Mucosa of stomach (tissue), 1 donor: ENCODE results near the gene DOCK11.

Experiments
- H3K27me3 ChIP-seq: one replicate; pipeline ENCODE4 v1.7.0; 2013; ENCODE audit warnings: mild to moderate bottlenecking, low read length; ENCODE audit not compliant: control insufficient read depth, insufficient read depth
- H3K36me3 ChIP-seq: one replicate; pipeline ENCODE4 v1.7.0; 2013; ENCODE audit warnings: low read length; ENCODE audit not compliant: control insufficient read depth, insufficient read depth
- H3K4me1 ChIP-seq: one replicate; pipeline ENCODE4 v1.7.0; 2013; ENCODE audit warnings: mild to moderate bottlenecking, low read length; ENCODE audit not compliant: control insufficient read depth, insufficient read depth
- H3K4me3 ChIP-seq: one replicate; pipeline ENCODE4 v1.7.0; 2013; ENCODE audit warnings: low read length
- H3K9ac ChIP-seq: one replicate; pipeline ENCODE4 v1.7.0; 2013; ENCODE audit warnings: mild to moderate bottlenecking, low read length, moderate library complexity
- H3K9me3 ChIP-seq: one replicate; pipeline ENCODE4 v1.7.0; 2013; ENCODE audit warnings: mild to moderate bottlenecking, low read length, moderate library complexity; ENCODE audit not compliant: control insufficient read depth
- donor health status: Pancreatic carcinoma.

Gene DOCK11

GRCh38 chrX:118504581-118504980 lies 9.0 kb downstream of the DOCK11 start:
- H3K9ac ChIP-seq: no peak overlapping the region
- no peaks in the 10 kb centered on the region for H3K4me1 ChIP-seq
- H3K4me3 ChIP-seq: no peak overlapping the region
- H3K36me3 ChIP-seq: no peaks in the 10 kb centered on the region
- no peaks in the 10 kb centered on the region for H3K9me3 ChIP-seq
- no peaks in the 10 kb centered on the region for H3K27me3 ChIP-seq

GRCh38 chrX:118506805-118507480 lies 11.3 kb downstream of the DOCK11 start:
- Histone ChIP-seq H3K4me3 (no peak overlapping the region), H3K36me3 (no peaks in the 10 kb centered on the region), H3K27me3 (no peaks in the 10 kb centered on the region), H3K4me1 (no peaks in the 10 kb centered on the region), H3K9ac (no peak overlapping the region), H3K9me3 (no peaks in the 10 kb centered on the region)

GRCh38 chrX:118507766-118508165 lies 12.2 kb downstream of the DOCK11 start:
- H3K36me3 ChIP-seq: no peaks in the 10 kb centered on the region
- no peak overlapping the region for H3K4me3 ChIP-seq
- no peaks in the 10 kb centered on the region for H3K9me3 ChIP-seq
- no peaks in the 10 kb centered on the region for H3K4me1 ChIP-seq
- no peaks in the 10 kb centered on the region for H3K27me3 ChIP-seq
- no peak overlapping the region for H3K9ac ChIP-seq

GRCh38 chrX:118508221-118508620 lies 12.6 kb downstream of the DOCK11 start:
- Histone ChIP-seq H3K9me3 (no peaks in the 10 kb centered on the region), H3K27me3 (no peaks in the 10 kb centered on the region), H3K9ac (no peak overlapping the region)

GRCh38 chrX:118508635-118509034 lies 13.0 kb downstream of the DOCK11 start:
- Histone ChIP-seq H3K36me3 (no peaks in the 10 kb centered on the region), H3K4me3 (no peak overlapping the region), H3K27me3 (no peaks in the 10 kb centered on the region), H3K9me3 (no peaks in the 10 kb centered on the region), H3K4me1 (no peaks in the 10 kb centered on the region), H3K9ac (no peak overlapping the region)

More at GRCh38 chrX:118508221-118508620, 12.6 kb downstream of the DOCK11 start:
- no peak overlapping the region for H3K4me3 ChIP-seq
- no peaks in the 10 kb centered on the region for H3K4me1 ChIP-seq
- H3K36me3 ChIP-seq: no peaks in the 10 kb centered on the region

GRCh38 chrX:118510111-118510510 lies 14.5 kb downstream of the DOCK11 start:
- Histone ChIP-seq H3K36me3 (no peaks in the 10 kb centered on the region), H3K4me1 (no peaks in the 10 kb centered on the region), H3K9me3 (no peaks in the 10 kb centered on the region), H3K4me3 (no peak overlapping the region), H3K9ac (no peak overlapping the region), H3K27me3 (no peaks in the 10 kb centered on the region)

GRCh38 chrX:118513120-118513898 lies 17.7 kb downstream of the DOCK11 start:
- Histone ChIP-seq H3K4me3 (no peak overlapping the region), H3K4me1 (no peaks in the 10 kb centered on the region), H3K36me3 (no peaks in the 10 kb centered on the region), H3K9me3 (no peaks in the 10 kb centered on the region), H3K27me3 (no peaks in the 10 kb centered on the region), H3K9ac (no peak overlapping the region)

GRCh38 chrX:118519411-118520215 lies 24.0 kb downstream of the DOCK11 start:
- no peaks in the 10 kb centered on the region for H3K36me3 ChIP-seq
- H3K9ac ChIP-seq: no peak overlapping the region
- H3K4me1 ChIP-seq: no peaks in the 10 kb centered on the region

GRCh38 chrX:118520216-118521206 lies 24.9 kb downstream of the DOCK11 start:
- no peaks in the 10 kb centered on the region for H3K9me3 ChIP-seq
- H3K4me1 ChIP-seq: no peaks in the 10 kb centered on the region
- no peak overlapping the region for H3K9ac ChIP-seq
- no peak overlapping the region for H3K4me3 ChIP-seq
- H3K27me3 ChIP-seq: no peaks in the 10 kb centered on the region
- H3K36me3 ChIP-seq: no peaks in the 10 kb centered on the region

More at GRCh38 chrX:118519411-118520215, 24.0 kb downstream of the DOCK11 start:
- Histone ChIP-seq H3K9me3 (no peaks in the 10 kb centered on the region), H3K27me3 (no peaks in the 10 kb centered on the region), H3K4me3 (no peak overlapping the region)

- Histone ChIP-seq H3K4me1 (no peaks in the 10 kb centered on the region), H3K27me3 (no peaks in the 10 kb centered on the region), H3K9me3 (no peaks in the 10 kb centered on the region), H3K36me3 (no peaks in the 10 kb centered on the region), H3K9ac (no peak overlapping the region), H3K4me3 (no peak overlapping the region)
Measured at GRCh38 chrX:118521435-118521834, 25.8 kb downstream of the DOCK11 start.

- Histone ChIP-seq H3K9ac (no peak overlapping the region), H3K4me3 (no peak overlapping the region), H3K9me3 (no peaks in the 10 kb centered on the region), H3K4me1 (no peaks in the 10 kb centered on the region), H3K27me3 (no peaks in the 10 kb centered on the region), H3K36me3 (no peaks in the 10 kb centered on the region)
Measured at GRCh38 chrX:118522230-118522926, 26.8 kb downstream of the DOCK11 start.
